ENCODE measurements around the gene CASP3.
"Not testable (repeated sequence)": the region's sequence is repeated elsewhere in the genome, so short reads cannot be mapped to it uniquely, and the experiment has no call there.

DNA sequence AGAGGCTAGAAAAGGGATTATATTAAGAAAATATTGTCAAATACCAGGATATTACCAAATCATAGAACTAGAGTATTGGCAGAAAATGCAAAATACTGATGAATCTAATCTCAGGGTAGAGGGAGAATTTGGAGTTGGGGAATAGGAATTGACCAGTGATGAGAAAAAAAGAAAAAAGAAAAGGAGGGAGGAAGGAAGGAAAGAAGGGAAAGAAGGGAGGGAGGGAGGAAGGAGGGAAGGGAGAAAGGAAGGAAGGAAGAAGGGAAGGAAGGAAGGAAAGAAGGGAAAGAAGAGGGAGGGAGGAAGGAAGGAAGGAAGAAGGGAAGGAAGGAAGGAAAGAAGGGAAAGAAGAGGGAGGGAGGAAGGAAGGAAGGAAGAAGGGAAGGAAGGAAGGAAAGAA lies 3.4 kb upstream of the CASP3 start:
- not testable (repeated sequence) for TF ChIP-seq EZH2 (IDR thresholded peaks at IDR 0.05); CEBPB (IDR thresholded peaks at IDR 0.05; ENCODE audit: low read depth); POLR2AphosphoS5 (IDR thresholded peaks at IDR 0.05; ENCODE audit: low read depth, low read length)
- TF ChIP-seq, protein P1, sequence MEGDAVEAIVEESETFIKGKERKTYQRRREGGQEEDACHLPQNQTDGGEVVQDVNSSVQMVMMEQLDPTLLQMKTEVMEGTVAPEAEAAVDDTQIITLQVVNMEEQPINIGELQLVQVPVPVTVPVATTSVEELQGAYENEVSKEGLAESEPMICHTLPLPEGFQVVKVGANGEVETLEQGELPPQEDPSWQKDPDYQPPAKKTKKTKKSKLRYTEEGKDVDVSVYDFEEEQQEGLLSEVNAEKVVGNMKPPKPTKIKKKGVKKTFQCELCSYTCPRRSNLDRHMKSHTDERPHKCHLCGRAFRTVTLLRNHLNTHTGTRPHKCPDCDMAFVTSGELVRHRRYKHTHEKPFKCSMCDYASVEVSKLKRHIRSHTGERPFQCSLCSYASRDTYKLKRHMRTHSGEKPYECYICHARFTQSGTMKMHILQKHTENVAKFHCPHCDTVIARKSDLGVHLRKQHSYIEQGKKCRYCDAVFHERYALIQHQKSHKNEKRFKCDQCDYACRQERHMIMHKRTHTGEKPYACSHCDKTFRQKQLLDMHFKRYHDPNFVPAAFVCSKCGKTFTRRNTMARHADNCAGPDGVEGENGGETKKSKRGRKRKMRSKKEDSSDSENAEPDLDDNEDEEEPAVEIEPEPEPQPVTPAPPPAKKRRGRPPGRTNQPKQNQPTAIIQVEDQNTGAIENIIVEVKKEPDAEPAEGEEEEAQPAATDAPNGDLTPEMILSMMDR (IDR thresholded peaks at IDR 0.05 in 2 of 3, conservative IDR thresholded peaks at IDR 0.05 in 1 of 3; ENCODE audit: borderline replicate concordance in 1 of 3, insufficient read depth in 1 of 3, low read depth in 2 of 3, low read length in 2 of 3) = not testable (repeated sequence)

Data from HCT116 (cell line).